ENCODE data around the gene MINK1. TPM values are rescaled to one million over a fixed set of nuclear protein-coding genes. Genes with fewer than 3 reads are reported as not detected.

The MINK1 gene
- total and polyA plus RNA-seq, 8 donors = 39.6 to 79.3 (median 46.3) TPM

GRCh38 chr17:4788159-4788806 is 44.9 kb upstream of the MINK1 start:
- peaks cover 0 to 9% (median 0%) of the 10 kb centered on the region in 4 donors for H3K27me3 ChIP-seq
- ATAC-seq = no peak
- 79 to 81% methylated on average over 14 of the region's 14 CpGs for WGBS, 2 donors
- intact Hi-C loops (cut with DNase I) = loop anchor here in 2 of 3 donors (5.0 to 10.0 kb wide), 3 partner anchors 53 to 99 kb away; partner anchors contain the start of genes CXCL16 (in 1 of the 2), MED11 (in 1 of the 2) and ZMYND15 (in 1 of the 2)
- H3K9me3 ChIP-seq = no peaks in the 10 kb centered on the region
- H3K4me1 ChIP-seq = peaks cover 0 to 20% (median 4%) of the 10 kb centered on the region in 3 donors
- no peak for FAIRE-seq
- H3K27ac ChIP-seq = no peak overlapping the region
- peak in 1 of 6 donors; percentile 3 for DNase-seq
- TF ChIP-seq CTCF (IDR thresholded peaks at IDR 0.05) = no peak
- H3K36me3 ChIP-seq = no peaks in the 10 kb centered on the region
- peak overlapping the region in 1 of 4 donors; percentile 58 for H3K4me3 ChIP-seq

- Histone ChIP-seq H3K4me3 (peak within 1 kb of the TSS; percentile 53 to 71 (median 58)), H3K27ac (peak within 1 kb of the TSS; percentile 93 to 98 (median 98)), H3K9me3 (no peaks in the 10 kb centered on the region), H3K4me1 (peaks cover 0 to 20% (median 4%) of the 10 kb centered on the region in 3 donors), H3K27me3 (peaks cover 0 to 3% (median 0%) of the 10 kb centered on the region in 4 donors), H3K36me3 (no peaks in the 10 kb centered on the region)
- intact Hi-C loops (cut with DNase I) = loop anchor here in 2 of 3 donors (5.0 to 10.0 kb wide), 3 partner anchors 54 to 98 kb away; partner anchors contain the start of genes CXCL16 (in 1 of the 2), MED11 (in 1 of the 2) and ZMYND15 (in 1 of the 2)
- DNase-seq (peak in 3 of 6 donors; percentile 42 to 78 (median 65)), FAIRE-seq (no peak), ATAC-seq (peak in 3 of 4 donors; percentile 0 to 3 (median 3))
- no peak for TF ChIP-seq CTCF (IDR thresholded peaks at IDR 0.05)
- WGBS, 2 donors = 17 to 19% methylated on average over 59 to 62 of the region's 62 CpGs
Measured at GRCh38 chr17:4788807-4789700, 44.1 kb upstream of the MINK1 start, which contains the start of gene GLTPD2. GLTPD2 (plus strand) TSS chr17:4788964; CDS start chr17:4789012, 48 bp downstream.

GRCh38 chr17:4789701-4789950 is 43.5 kb upstream of the MINK1 start:
- FAIRE-seq = no peak
- Histone ChIP-seq H3K36me3 (no peaks in the 10 kb centered on the region), H3K27me3 (no peaks in the 10 kb centered on the region), H3K9me3 (no peaks in the 10 kb centered on the region), H3K27ac (peak overlapping the region; percentile 93 to 98 (median 98)), H3K4me3 (peak overlapping the region; percentile 53 to 71 (median 58)), H3K4me1 (peaks cover 0 to 20% (median 4%) of the 10 kb centered on the region in 3 donors)
- no peak for TF ChIP-seq CTCF (IDR thresholded peaks at IDR 0.05)
- no peak for DNase-seq
- intact Hi-C loops (cut with DNase I) = loop anchor here in 2 of 3 donors (5.0 to 10.0 kb wide), 3 partner anchors 55 to 98 kb away; partner anchors contain the start of genes CXCL16 (in 1 of the 2), MED11 (in 1 of the 2) and ZMYND15 (in 1 of the 2)
- ATAC-seq = no peak
- WGBS, 2 donors = 0 to 1% methylated on average over 19 to 25 of the region's 25 CpGs

GRCh38 chr17:4789951-4790704 is 43.0 kb upstream of the MINK1 start:
- FAIRE-seq = no peak
- Histone ChIP-seq H3K36me3 (no peaks in the 10 kb centered on the region), H3K4me3 (peak overlapping the region; percentile 53 to 71 (median 58)), H3K4me1 (peaks cover 0 to 20% (median 4%) of the 10 kb centered on the region in 3 donors), H3K9me3 (no peaks in the 10 kb centered on the region), H3K27me3 (no peaks in the 10 kb centered on the region), H3K27ac (peak overlapping the region; percentile 93 to 98 (median 98))
- 0% methylated on average over 55 to 91 of the region's 91 CpGs for WGBS, 2 donors
- TF ChIP-seq CTCF (IDR thresholded peaks at IDR 0.05) = peak; percentile 58 to 80 (median 74)
- DNase-seq = peak; percentile 82 to 94 (median 88)
- peak; percentile 88 to 92 (median 92) for ATAC-seq
- intact Hi-C loops (cut with DNase I) = loop anchor here (5.0 to 10.0 kb wide), 4 partner anchors 55 to 105 kb away; partner anchors contain the start of genes C17orf107 (in 1 of the 3), CXCL16 (in 1 of the 3), MED11 (in 1 of the 3) and ZMYND15 (in 1 of the 3)

Data from pancreas (tissue), 10 donors.